NB4 (cell line): Measurements from ENCODE around the gene HTT.

Source experiments
- DNase-seq: peaks from one replicate; pipeline ENCODE4 v3.0.0; 2010; ENCODE audit warnings: low read depth
- H3K4me3 ChIP-seq: one replicate; pipeline ENCODE4 v1.5.1; 2011; ENCODE audit warnings: mild to moderate bottlenecking, low read depth, low read length, moderate library complexity
- CTCF ChIP-seq: IDR thresholded peaks from one replicate; pipeline ENCODE4 v1.5.1; 2012; ENCODE audit warnings: low read depth, low read length
- MAX ChIP-seq: IDR thresholded peaks from 2 replicates; pipeline ENCODE4 v1.6.1; 2011; ENCODE audit warnings: low read depth, low read length
- MYC ChIP-seq: IDR thresholded peaks from 2 replicates; pipeline ENCODE4 v1.6.1; 2011; ENCODE audit warnings: low read depth, low read length
- POLR2A ChIP-seq: IDR thresholded peaks from 2 replicates; pipeline ENCODE4 v1.6.1; 2011; ENCODE audit warnings: mild to moderate bottlenecking; ENCODE audit not compliant: insufficient read length; ENCODE audit errors: extremely low read depth

The HTT gene

GRCh38 chr4:3229964-3230363 lies 155.5 kb downstream of the HTT start:
- DNase-seq: no peak
- H3K4me3 ChIP-seq: no peak overlapping the region
- no peak for TF ChIP-seq MYC
- no peak for TF ChIP-seq POLR2A
- TF ChIP-seq MAX: no peak
- no peak for TF ChIP-seq CTCF

- no peak overlapping the region for H3K4me3 ChIP-seq
- TF ChIP-seq MYC (no peak), POLR2A (no peak), MAX (no peak), CTCF (no peak)
- no peak for DNase-seq
These were observed 157.0 kb downstream of the HTT start for GRCh38 chr4:3231471-3231870.

GRCh38 chr4:3232001-3232400 lies 157.5 kb downstream of the HTT start:
- no peak overlapping the region for H3K4me3 ChIP-seq
- TF ChIP-seq MAX (no peak), POLR2A (no peak), MYC (no peak), CTCF (no peak)
- DNase-seq: no peak

GRCh38 chr4:3232871-3233271 lies 158.4 kb downstream of the HTT start:
- no peak for DNase-seq
- TF ChIP-seq MAX (no peak), POLR2A (no peak), CTCF (no peak), MYC (no peak)
- no peak overlapping the region for H3K4me3 ChIP-seq

- no peak overlapping the region for H3K4me3 ChIP-seq
- no peak for TF ChIP-seq MAX
- TF ChIP-seq MYC: no peak
- TF ChIP-seq CTCF: no peak
- TF ChIP-seq POLR2A: no peak
- DNase-seq: no peak
These were observed 159.1 kb downstream of the HTT start for GRCh38 chr4:3233391-3234071.
